Peyer's patch (tissue), 4 donors: ENCODE data around the gene CCNJL. TPM values are rescaled to one million over a fixed set of nuclear protein-coding genes. Genes with fewer than 3 reads are reported as not detected.
A peak's percentile ranks its signal among the peaks of the same experiment; 100 is the strongest.

ENCODE experiments used
- DNase-seq, 3 donors: peaks; one replicate each; pipeline ENCODE4 v3.0.0-alpha.2; 2017 to 2019
- H3K27ac ChIP-seq, 4 donors: fragments of 200-600 bp; sonication (generic); one replicate each; pipeline ENCODE4 v1.5.1; 2016 to 2019
- H3K27me3 ChIP-seq, 2 donors: fragments of 200-600 bp; sonication (generic); one replicate each; pipeline ENCODE4 v1.5.1; 2019
- H3K36me3 ChIP-seq, 3 donors: fragments of 200-600 bp; sonication (generic); one replicate each; pipeline ENCODE4 v1.5.1; 2016 to 2019
- H3K4me1 ChIP-seq, 4 donors: fragments of 200-600 bp; sonication (generic); one replicate each; pipeline ENCODE4 v1.5.1; 2016 to 2019
- H3K4me3 ChIP-seq, 4 donors: fragments of 200-600 bp; sonication (generic); 1 replicate in 3 of 4; 2 replicates in 1 of 4; pipeline ENCODE4 v1.5.1; 2016 to 2019; ENCODE audit warnings: mild to moderate bottlenecking in 1 of 4
- H3K9me3 ChIP-seq, 4 donors: fragments of 200-600 bp; sonication (generic); one replicate each; pipeline ENCODE4 v1.5.1; 2016 to 2019; ENCODE audit warnings: mild to moderate bottlenecking in 1 of 4
- CTCF ChIP-seq, 6 experiments: fragments of 450-650 bp in 4 of 6; fragments of 200-600 bp in 2 of 6; sonication (generic) in 1 of 6; IDR thresholded peaks; one replicate each; pipeline ENCODE4 v1.5.1; 2017 to 2019; ENCODE audit warnings: antibody characterized with exemption in 6 of 6, mild to moderate bottlenecking in 3 of 6, moderate library complexity in 1 of 6
- POLR2A ChIP-seq, 2 donors: fragments of 450-650 bp; IDR thresholded peaks; one replicate each; pipeline ENCODE4 v1.5.1; 2017; ENCODE audit warnings: antibody characterized with exemption in 2 of 2, mild to moderate bottlenecking in 2 of 2, moderate library complexity in 2 of 2
- total RNA-seq, 4 donors: library from RNA; depleted of rRNA; stranded (reverse); fragments of >200 nt; gene quantifications; one replicate each; pipeline ENCODE4 v1.1.0, GENCODE V29; 2016

CCNJL gene
- total RNA-seq, 4 donors from 2014 or later = 6.9 to 15.1 (median 12.6) TPM

GRCh38 chr5:160280384-160281095, 31.8 kb downstream of the CCNJL start:
- peak in 2 of 3 donors; percentile 62 for DNase-seq
- no peaks in the 10 kb centered on the region for H3K27me3 ChIP-seq
- peaks cover 0 to 19% (median 0%) of the 10 kb centered on the region in 4 donors for H3K4me1 ChIP-seq
- TF ChIP-seq CTCF (IDR thresholded peaks at IDR 0.05) (no peak), POLR2A (IDR thresholded peaks at IDR 0.05) (no peak)
- no peaks in the 10 kb centered on the region for H3K9me3 ChIP-seq
- peak overlapping the region in 1 of 4 donors; percentile 21 for H3K4me3 ChIP-seq
- peaks cover 0 to 3% (median 0%) of the 10 kb centered on the region in 3 donors for H3K36me3 ChIP-seq
- H3K27ac ChIP-seq = peak overlapping the region in 1 of 4 donors; percentile 36

DNA sequence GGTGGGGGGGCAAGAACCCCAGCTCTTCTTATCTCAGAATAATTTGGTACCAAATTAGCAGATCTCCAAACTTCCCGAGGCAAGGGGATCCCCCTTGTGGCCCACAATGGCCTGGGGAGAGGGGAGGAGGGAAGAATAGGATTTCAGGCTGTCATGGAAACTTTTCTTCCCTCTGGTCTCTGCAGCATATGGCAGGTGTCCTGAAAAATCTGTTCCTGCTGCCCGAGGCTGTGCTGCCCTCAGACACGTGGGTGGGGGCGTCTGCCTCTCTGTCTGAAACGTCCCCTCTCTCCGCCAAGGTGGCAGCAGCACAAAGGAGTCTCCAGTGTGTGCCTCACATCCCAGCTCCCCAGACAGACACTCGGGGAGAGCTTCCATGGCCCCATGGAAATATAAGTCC, 34.0 kb downstream of the CCNJL start:
- TF ChIP-seq POLR2A (IDR thresholded peaks at IDR 0.05) = no peak
- TF ChIP-seq CTCF (IDR thresholded peaks at IDR 0.05) = no peak
- Histone ChIP-seq H3K4me1 (peaks cover 0 to 20% (median 0%) of the 10 kb centered on the region in 4 donors), H3K9me3 (no peaks in the 10 kb centered on the region), H3K27ac (no peak overlapping the region), H3K4me3 (no peak overlapping the region), H3K27me3 (no peaks in the 10 kb centered on the region), H3K36me3 (peaks cover 0 to 3% (median 0%) of the 10 kb centered on the region in 3 donors)
- DNase-seq = no peak

- DNase-seq = no peak
- no peaks in the 10 kb centered on the region for H3K27me3 ChIP-seq
- H3K4me3 ChIP-seq = no peak overlapping the region
- no peak overlapping the region for H3K27ac ChIP-seq
- peaks cover 0 to 3% (median 0%) of the 10 kb centered on the region in 3 donors for H3K36me3 ChIP-seq
- H3K9me3 ChIP-seq = no peaks in the 10 kb centered on the region
- no peak for TF ChIP-seq POLR2A (IDR thresholded peaks at IDR 0.05)
- no peak for TF ChIP-seq CTCF (IDR thresholded peaks at IDR 0.05)
- H3K4me1 ChIP-seq = peaks cover 0 to 17% (median 0%) of the 10 kb centered on the region in 4 donors
Measured at GRCh38 chr5:160274483-160274931, 37.9 kb downstream of the CCNJL start.

DNA sequence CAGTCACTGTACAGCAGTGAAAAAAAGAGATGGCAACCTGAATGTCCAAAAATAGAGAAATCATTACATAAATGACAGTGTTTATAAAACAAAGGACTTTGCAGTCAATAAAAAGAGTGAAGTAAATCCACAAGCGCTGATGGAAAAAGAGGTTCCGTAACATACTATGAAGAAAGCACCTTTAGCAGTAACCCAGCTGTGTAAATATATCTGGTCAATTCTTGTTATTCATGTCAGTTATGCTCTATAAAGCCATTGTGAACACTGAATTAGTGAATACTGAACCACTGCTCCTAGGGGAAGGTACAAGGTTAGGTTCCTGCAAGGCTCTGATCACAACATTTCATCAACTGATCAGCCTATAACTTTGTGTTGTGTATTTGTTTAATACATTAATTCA, 39.5 kb downstream of the CCNJL start:
- DNase-seq = no peak
- H3K36me3 ChIP-seq = peaks cover 0 to 3% (median 0%) of the 10 kb centered on the region in 3 donors
- no peaks in the 10 kb centered on the region for H3K27me3 ChIP-seq
- H3K27ac ChIP-seq = no peak overlapping the region
- H3K4me3 ChIP-seq = no peak overlapping the region
- TF ChIP-seq CTCF (IDR thresholded peaks at IDR 0.05) = no peak
- no peak for TF ChIP-seq POLR2A (IDR thresholded peaks at IDR 0.05)
- H3K4me1 ChIP-seq = peaks cover 0 to 17% (median 0%) of the 10 kb centered on the region in 4 donors
- H3K9me3 ChIP-seq = no peaks in the 10 kb centered on the region

DNA sequence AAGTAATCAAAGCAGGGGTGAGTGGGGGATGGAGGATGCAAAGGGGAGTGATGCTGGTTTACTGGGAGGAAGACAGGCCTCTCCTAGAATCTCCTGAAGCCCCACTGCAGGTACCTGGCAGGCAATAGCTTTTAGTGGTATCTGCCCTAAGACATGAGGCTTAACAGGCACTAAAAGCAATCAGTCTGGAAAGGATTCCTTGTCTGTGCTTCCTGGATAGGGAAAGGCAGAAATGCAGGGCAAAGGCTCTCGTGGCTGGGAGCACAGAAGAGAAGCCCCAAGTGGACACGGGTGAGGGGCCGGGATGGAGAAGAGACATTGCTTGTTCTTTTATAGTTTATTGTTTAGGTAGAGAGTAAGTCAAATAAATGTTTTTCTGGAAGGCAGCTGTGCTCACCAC, 40.1 kb downstream of the CCNJL start:
- DNase-seq = no peak
- TF ChIP-seq POLR2A (IDR thresholded peaks at IDR 0.05) (no peak), CTCF (IDR thresholded peaks at IDR 0.05) (no peak)
- no peak overlapping the region for H3K27ac ChIP-seq
- peaks cover 0 to 3% (median 0%) of the 10 kb centered on the region in 3 donors for H3K36me3 ChIP-seq
- H3K9me3 ChIP-seq = no peaks in the 10 kb centered on the region
- H3K27me3 ChIP-seq = no peaks in the 10 kb centered on the region
- H3K4me3 ChIP-seq = no peak overlapping the region
- H3K4me1 ChIP-seq = peaks cover 0 to 17% (median 0%) of the 10 kb centered on the region in 4 donors
